Stomach smooth muscle (tissue), 2 donors: Measurements from ENCODE around the gene CPAMD8.
"Not testable (repeated sequence)": the region's sequence is repeated elsewhere in the genome, so short reads cannot be mapped to it uniquely, and the experiment has no call there.

ENCODE experiments used
- H3K27ac ChIP-seq: one replicate; pipeline ENCODE4 v1.7.0; 2013; ENCODE audit warnings: mild to moderate bottlenecking, low read length, inconsistent platforms
- H3K27me3 ChIP-seq, 2 donors: one replicate each; pipeline ENCODE4 v1.7.0; 2013; ENCODE audit warnings: low read length in 2 of 2; ENCODE audit not compliant: insufficient read depth in 2 of 2, control insufficient read depth in 1 of 2
- H3K36me3 ChIP-seq, 2 donors: one replicate each; pipeline ENCODE4 v1.7.0; 2013; ENCODE audit warnings: low read length in 2 of 2; ENCODE audit not compliant: control insufficient read depth in 2 of 2, insufficient read depth in 2 of 2
- H3K4me1 ChIP-seq: one replicate; pipeline ENCODE4 v1.7.0; 2013; ENCODE audit warnings: low read length; ENCODE audit not compliant: control insufficient read depth, insufficient read depth
- H3K4me3 ChIP-seq, 2 donors: one replicate each; pipeline ENCODE4 v1.7.0; 2013; ENCODE audit warnings: low read length in 2 of 2
- H3K9ac ChIP-seq, 2 donors: one replicate each; pipeline ENCODE4 v1.7.0; 2013; ENCODE audit warnings: low read length in 2 of 2, mild to moderate bottlenecking in 1 of 2
- H3K9me3 ChIP-seq, 2 donors: one replicate each; pipeline ENCODE4 v1.7.0; 2013; ENCODE audit warnings: low read length in 2 of 2; ENCODE audit not compliant: control insufficient read depth in 2 of 2
- donor health status: healthy.
- donor health status: Pancreatic carcinoma.

Gene CPAMD8

GRCh38 chr19:17022738-17023137 lies 3.9 kb downstream of the CPAMD8 start:
- Histone ChIP-seq H3K4me1 (no peaks in the 10 kb centered on the region), H3K36me3 (no peaks in the 10 kb centered on the region), H3K9me3 (peaks cover 9 to 15% of the 10 kb centered on the region in 2 donors), H3K9ac (no peak overlapping the region), H3K27ac (no peak overlapping the region), H3K4me3 (no peak overlapping the region), H3K27me3 (peaks cover 18 to 22% of the 10 kb centered on the region in 2 donors)

GRCh38 chr19:17021793-17022590 lies 4.6 kb downstream of the CPAMD8 start:
- Histone ChIP-seq H3K9ac (no peak overlapping the region), H3K9me3 (peaks cover 9 to 15% of the 10 kb centered on the region in 2 donors), H3K27me3 (peaks cover 14 to 17% of the 10 kb centered on the region in 2 donors), H3K36me3 (no peaks in the 10 kb centered on the region), H3K4me3 (no peak overlapping the region), H3K4me1 (no peaks in the 10 kb centered on the region), H3K27ac (no peak overlapping the region)

GRCh38 chr19:17021328-17021727 lies 5.3 kb downstream of the CPAMD8 start:
- H3K27me3 ChIP-seq = peaks cover 14 to 17% of the 10 kb centered on the region in 2 donors
- H3K4me3 ChIP-seq = no peak overlapping the region
- H3K4me1 ChIP-seq = no peaks in the 10 kb centered on the region
- no peak overlapping the region for H3K9ac ChIP-seq
- H3K9me3 ChIP-seq = peaks cover 9 to 15% of the 10 kb centered on the region in 2 donors
- H3K27ac ChIP-seq = no peak overlapping the region
- no peaks in the 10 kb centered on the region for H3K36me3 ChIP-seq

GRCh38 chr19:17020823-17021222 lies 5.8 kb downstream of the CPAMD8 start:
- Histone ChIP-seq H3K27me3 (peaks cover 9 to 15% of the 10 kb centered on the region in 2 donors), H3K27ac (no peak overlapping the region)

GRCh38 chr19:17020385-17020784 lies 6.2 kb downstream of the CPAMD8 start:
- Histone ChIP-seq H3K9me3 (peaks cover 9 to 15% of the 10 kb centered on the region in 2 donors), H3K27me3 (peaks cover 6 to 11% of the 10 kb centered on the region in 2 donors), H3K4me1 (no peaks in the 10 kb centered on the region), H3K9ac (no peak overlapping the region), H3K4me3 (no peak overlapping the region), H3K36me3 (no peaks in the 10 kb centered on the region), H3K27ac (no peak overlapping the region)

More at GRCh38 chr19:17020823-17021222, 5.8 kb downstream of the CPAMD8 start:
- H3K36me3 ChIP-seq = no peaks in the 10 kb centered on the region
- no peaks in the 10 kb centered on the region for H3K4me1 ChIP-seq
- no peak overlapping the region for H3K4me3 ChIP-seq
- peaks cover 9 to 15% of the 10 kb centered on the region in 2 donors for H3K9me3 ChIP-seq
- no peak overlapping the region for H3K9ac ChIP-seq

- not testable (repeated sequence) for H3K27ac ChIP-seq, H3K9ac ChIP-seq, H3K27me3 ChIP-seq
These were observed 12.3 kb downstream of the CPAMD8 start for GRCh38 chr19:17014212-17014861.

GRCh38 chr19:17011485-17011884 lies 15.1 kb downstream of the CPAMD8 start:
- no peaks in the 10 kb centered on the region for H3K36me3 ChIP-seq
- no peak overlapping the region for H3K27ac ChIP-seq
- peaks cover 0 to 3% of the 10 kb centered on the region in 2 donors for H3K27me3 ChIP-seq
- no peaks in the 10 kb centered on the region for H3K9me3 ChIP-seq
- no peaks in the 10 kb centered on the region for H3K4me1 ChIP-seq
- no peak overlapping the region for H3K9ac ChIP-seq
- no peak overlapping the region for H3K4me3 ChIP-seq

More at GRCh38 chr19:17014212-17014861, 12.3 kb downstream of the CPAMD8 start:
- not testable (repeated sequence) for H3K4me3 ChIP-seq, H3K9me3 ChIP-seq, H3K4me1 ChIP-seq, H3K36me3 ChIP-seq

GRCh38 chr19:17006579-17006978 lies 20.0 kb downstream of the CPAMD8 start:
- H3K4me1 ChIP-seq = no peaks in the 10 kb centered on the region
- no peaks in the 10 kb centered on the region for H3K36me3 ChIP-seq
- H3K4me3 ChIP-seq = no peak overlapping the region
- H3K27ac ChIP-seq = no peak overlapping the region
- H3K9ac ChIP-seq = no peak overlapping the region
- no peaks in the 10 kb centered on the region for H3K9me3 ChIP-seq
- no peaks in the 10 kb centered on the region for H3K27me3 ChIP-seq

- Histone ChIP-seq H3K27me3 (no peaks in the 10 kb centered on the region), H3K27ac (no peak overlapping the region), H3K4me1 (no peaks in the 10 kb centered on the region), H3K36me3 (no peaks in the 10 kb centered on the region), H3K4me3 (no peak overlapping the region), H3K9ac (no peak overlapping the region), H3K9me3 (no peaks in the 10 kb centered on the region)
These were observed 21.6 kb downstream of the CPAMD8 start for GRCh38 chr19:17005000-17005399.

- Histone ChIP-seq H3K27me3 (no peaks in the 10 kb centered on the region), H3K9ac (no peak overlapping the region), H3K4me3 (no peak overlapping the region), H3K36me3 (no peaks in the 10 kb centered on the region), H3K27ac (no peak overlapping the region), H3K4me1 (no peaks in the 10 kb centered on the region), H3K9me3 (no peaks in the 10 kb centered on the region)
These were observed 22.2 kb downstream of the CPAMD8 start for GRCh38 chr19:17004386-17004785.

- peaks cover 4% of the 10 kb centered on the region in 2 donors for H3K9me3 ChIP-seq
- no peak overlapping the region for H3K27ac ChIP-seq
- no peaks in the 10 kb centered on the region for H3K36me3 ChIP-seq
- H3K4me1 ChIP-seq = no peaks in the 10 kb centered on the region
- H3K27me3 ChIP-seq = no peaks in the 10 kb centered on the region
- H3K9ac ChIP-seq = no peak overlapping the region
- no peak overlapping the region for H3K4me3 ChIP-seq
These were observed 24.2 kb downstream of the CPAMD8 start for GRCh38 chr19:17002455-17002854.
